HCT116 (cell line): ENCODE results near the gene SNAP91. TPM values are rescaled to one million over a fixed set of nuclear protein-coding genes. Genes with fewer than 3 reads are reported as not detected.

Source experiments
- ATAC-seq: fragments of 200-7000 bp; cut with Tn5 transposase; 2 replicates; pipeline ENCODE4 v1.9.1; 2020; ENCODE audit warnings: mild to moderate bottlenecking, moderate library complexity
- BruUV-seq: library from RNA; stranded (reverse); fragments of 400-500 nt; replicated peaks from 2 replicates; lab custom pipeline; 2021; lab: Mats Ljungman, UMichigan
- CTCF ChIA-PET: fragments of 300-600 bp; sonication (Branson Sonifier 250); formaldehyde crosslinking; loops from one replicate; lab custom pipeline; 2021; ENCODE audit warnings: antibody characterized with exemption; lab: Charles Lee
- POLR2A ChIA-PET: fragments of 300-600, 350-600 bp; sonication (Branson Sonifier 250); formaldehyde crosslinking; loops from one replicate; lab custom pipeline; 2021; ENCODE audit warnings: antibody characterized with exemption; lab: Charles Lee
- RAD21 ChIA-PET, 2 experiments: fragments of 300-600 bp; sonication (Branson Sonifier 250); formaldehyde crosslinking; loops; one replicate each; lab custom pipeline; 2023; ENCODE audit warnings: low total read pairs in 2 of 2; ENCODE audit not compliant: uncharacterized antibody in 2 of 2, unreplicated experiment in 2 of 2, low non-redundant PET in 1 of 2; lab: Charles Lee
- DNase-seq: peaks from one replicate; pipeline ENCODE4 v3.0.0-alpha.2; 2010; ENCODE audit warnings: low read depth, low spot score
- H2AFZ ChIP-seq: fragments of 200-600 bp; shearing (Covaris generic), sonication (generic); 2 replicates; pipeline ENCODE4 v1.6.1; 2017; ENCODE audit warnings: low read depth, mixed run types, mixed read lengths, antibody characterized with exemption, low read length; ENCODE audit not compliant: poor library complexity, severe bottlenecking
- H3K27ac ChIP-seq: 2 replicates; pipeline ENCODE4 v1.5.1; 2012; ENCODE audit warnings: low read depth, low read length
- H3K27me3 ChIP-seq: fragments of 200-600 bp; sonication (generic); 2 replicates; pipeline ENCODE4 v1.6.1; 2016; ENCODE audit warnings: mixed run types, low read length, mixed read lengths; ENCODE audit not compliant: insufficient read depth
- H3K36me3 ChIP-seq, 2 experiments: fragments of 200-500 bp in 1 of 2; fragments of 200-600 bp in 1 of 2; sonication (Bioruptor generic) in 1 of 2; sonication (generic) in 1 of 2; 2 replicates each; pipeline versions ENCODE4 v1.5.1 to v1.6.1; 2014 to 2016; ENCODE audit warnings: low read length in 2 of 2, inconsistent platforms in 1 of 2, mixed read lengths in 1 of 2, mixed run types in 1 of 2; ENCODE audit not compliant: insufficient read depth in 2 of 2, control insufficient read depth in 1 of 2
- H3K4me1 ChIP-seq, 2 experiments: fragments of 200-600 bp in 1 of 2; sonication (generic) in 1 of 2; 2 replicates each; pipeline versions ENCODE4 v1.5.1 to v1.6.1; 2012 to 2017; ENCODE audit warnings: low read length in 2 of 2, inconsistent platforms in 1 of 2, mild to moderate bottlenecking in 1 of 2, mixed read lengths in 1 of 2, mixed run types in 1 of 2, moderate library complexity in 1 of 2; ENCODE audit not compliant: insufficient read depth in 2 of 2, control insufficient read depth in 1 of 2
- H3K4me2 ChIP-seq: fragments of 200-600 bp; sonication (generic); 2 replicates; pipeline ENCODE4 v1.6.1; 2017; ENCODE audit warnings: mixed run types, low read length, mixed read lengths
- H3K4me3 ChIP-seq, 2 experiments: fragments of 200-600 bp in 1 of 2; sonication (generic) in 1 of 2; replicated peaks in 1 of 2; 2 replicates each; pipeline ENCODE4 v1.5.1; 2011 to 2016; ENCODE audit warnings: low read length in 2 of 2, control low read depth in 1 of 2, low read depth in 1 of 2, mild to moderate bottlenecking in 1 of 2, mixed read lengths in 1 of 2, mixed run types in 1 of 2
- H3K79me2 ChIP-seq: fragments of 200-600 bp; sonication (generic); 2 replicates; pipeline ENCODE4 v1.6.1; 2017; ENCODE audit warnings: mild to moderate bottlenecking, mixed run types, low read length, moderate library complexity, mixed read lengths; ENCODE audit not compliant: insufficient read depth
- H3K9ac ChIP-seq: fragments of 200-600 bp; sonication (generic); 2 replicates; pipeline ENCODE4 v1.6.1; 2016; ENCODE audit warnings: low read length, mixed read lengths
- H3K9me2 ChIP-seq: fragments of 200-600 bp; sonication (generic), shearing (Covaris generic); 2 replicates; pipeline ENCODE4 v1.6.1; 2017; ENCODE audit warnings: mixed run types, mild to moderate bottlenecking, moderate library complexity; ENCODE audit not compliant: insufficient read depth
- H3K9me3 ChIP-seq, 2 experiments: fragments of 200-500 bp in 1 of 2; fragments of 200-600 bp in 1 of 2; sonication (Bioruptor generic) in 1 of 2; sonication (generic) in 1 of 2; 2 replicates each; pipeline ENCODE4 v1.6.1; 2014 to 2017; ENCODE audit warnings: low read length in 2 of 2, mixed read lengths in 2 of 2, inconsistent platforms in 1 of 2, low read depth in 1 of 2, mild to moderate bottlenecking in 1 of 2, mixed run types in 1 of 2, moderate library complexity in 1 of 2; ENCODE audit not compliant: control insufficient read depth in 1 of 2, insufficient read depth in 1 of 2
- H4K20me1 ChIP-seq: fragments of 200-600 bp; sonication (generic), shearing (Covaris generic); 2 replicates; pipeline ENCODE4 v1.6.1; 2017; ENCODE audit warnings: mixed run types, mild to moderate bottlenecking, moderate library complexity; ENCODE audit not compliant: insufficient read depth
- CBX3 ChIP-seq: IDR thresholded peaks from 2 replicates; pipeline ENCODE4 v1.6.1; 2012; ENCODE audit warnings: low read depth
- CEBPB ChIP-seq: IDR thresholded peaks from 2 replicates; pipeline ENCODE4 v1.6.1; 2012; ENCODE audit warnings: low read depth
- CTCF ChIP-seq, 3 experiments: fragments of 200-600 bp in 1 of 3; sonication (generic) in 1 of 3; IDR thresholded peaks in 2 of 3; conservative IDR thresholded peaks in 1 of 3; 2 replicates each; pipeline ENCODE4 v1.5.1; 2012 to 2017; ENCODE audit warnings: low read depth in 2 of 3, low read length in 2 of 3, antibody characterized with exemption in 1 of 3, borderline replicate concordance in 1 of 3, control low read depth in 1 of 3, mild to moderate bottlenecking in 1 of 3, mixed read lengths in 1 of 3, mixed run types in 1 of 3, moderate library complexity in 1 of 3; ENCODE audit not compliant: insufficient read depth in 1 of 3
- EGR1 ChIP-seq: IDR thresholded peaks from 2 replicates; pipeline ENCODE4 v1.6.1; 2012; ENCODE audit warnings: low read depth
- EZH2 ChIP-seq: fragments of 200-600 bp; sonication (generic); IDR thresholded peaks from 2 replicates; pipeline ENCODE4 v1.6.1; 2017; ENCODE audit warnings: antibody characterized with exemption, mixed run types
- EZH2phosphoT487 ChIP-seq: fragments of 200-600 bp; IDR thresholded peaks from 2 replicates; pipeline ENCODE4 v1.6.1; 2018; ENCODE audit warnings: antibody characterized with exemption, borderline replicate concordance
- FOSL1 ChIP-seq: IDR thresholded peaks from 2 replicates; pipeline ENCODE4 v1.6.1; 2012; ENCODE audit warnings: low read depth
- MAX ChIP-seq: IDR thresholded peaks from 2 replicates; pipeline ENCODE4 v1.6.1; 2012
- POLR2A ChIP-seq: IDR thresholded peaks from 2 replicates; pipeline ENCODE4 v1.7.0; 2011; ENCODE audit warnings: borderline replicate concordance; ENCODE audit not compliant: insufficient read depth, insufficient read length; ENCODE audit errors: extremely low read depth
- POLR2AphosphoS5 ChIP-seq: IDR thresholded peaks from 2 replicates; pipeline ENCODE4 v1.6.1; 2011; ENCODE audit warnings: mild to moderate bottlenecking, low read depth, low read length, moderate library complexity
- REST ChIP-seq: IDR thresholded peaks from 2 replicates; pipeline ENCODE4 v1.6.1; 2012; ENCODE audit warnings: low read depth
- SP1 ChIP-seq: IDR thresholded peaks from 2 replicates; pipeline ENCODE4 v1.6.1; 2012; ENCODE audit warnings: low read depth
- SRF ChIP-seq: IDR thresholded peaks from 2 replicates; pipeline ENCODE4 v1.6.1; 2012; ENCODE audit warnings: low read depth
- TCF7L2 ChIP-seq: IDR thresholded peaks from 2 replicates; pipeline ENCODE4 v1.7.0; 2011; ENCODE audit warnings: borderline replicate concordance, inconsistent platforms; ENCODE audit not compliant: insufficient read depth, insufficient read length; ENCODE audit errors: extremely low read depth
- ZNF274 ChIP-seq: fragments of 200-500 bp; sonication (Bioruptor generic); IDR thresholded peaks from 2 replicates; pipeline ENCODE4 v1.6.1; 2014; ENCODE audit warnings: mild to moderate bottlenecking, low read depth, low read length, inconsistent platforms
- intact Hi-C: fragments of 100-400 bp; cut with micrococcal nuclease; formaldehyde crosslinking; loops from 2 replicates; pipeline ENCODE4 v1.10.0; 2022
- total RNA-seq: library from RNA; stranded (reverse); gene quantifications from one replicate; pipeline ENCODE4 v1.2.1, GENCODE V29; 2021; ENCODE audit not compliant: unreplicated experiment

Gene SNAP91
- total RNA-seq, 1 experiment from 2014 or later = not detected

- H3K9me3 ChIP-seq = no peaks in the 10 kb centered on the region
- intact Hi-C loops = no loop called here
- TF ChIP-seq SRF (no peak), EGR1 (no peak), ZNF274 (no peak), EZH2phosphoT487 (no peak), CEBPB (no peak), FOSL1 (no peak), MAX (no peak), CBX3 (no peak), POLR2A (no peak), POLR2AphosphoS5 (no peak), EZH2 (no peak), REST (no peak), CTCF (IDR thresholded peaks at IDR 0.05 in 2 of 3, conservative IDR thresholded peaks at IDR 0.05 in 1 of 3; ENCODE audit: borderline replicate concordance in 1 of 3, insufficient read depth in 1 of 3, low read depth in 2 of 3, low read length in 2 of 3) (no peak), TCF7L2 (no peak), SP1 (no peak)
- H3K27me3 ChIP-seq = no peaks in the 10 kb centered on the region
- no peak overlapping the region for H3K9ac ChIP-seq
- no peaks in the 10 kb centered on the region for H3K4me1 ChIP-seq
- no peak overlapping the region for H2AFZ ChIP-seq
- ChIA-PET POLR2A (no interaction called here), RAD21 (interaction anchor here in 1 of 2 experiments (0.6 kb wide), 1 partner anchor 88 kb away, joined by 3 read pairs; no protein-coding TSS in a partner anchor), CTCF (interaction anchor here (0.7 to 2.2 kb wide), 5 partner anchors 9 to 440 kb away, joined by 3 to 7 read pairs (median 4); partner anchors contain the start of genes DOP1A and UBE3D)
- no TSS peak for BruUV-seq
- H3K36me3 ChIP-seq = no peaks in the 10 kb centered on the region
- H3K27ac ChIP-seq = no peak overlapping the region
- no peaks in the 10 kb centered on the region for H3K9me2 ChIP-seq
- H3K4me3 ChIP-seq = no peak overlapping the region
- H3K4me2 ChIP-seq = no peak overlapping the region
- no peak for DNase-seq
- H4K20me1 ChIP-seq = no peaks in the 10 kb centered on the region
- no peak for ATAC-seq
- no peaks in the 10 kb centered on the region for H3K79me2 ChIP-seq
Measured at GRCh38 chr6:83505356-83505755, 203.5 kb downstream of the SNAP91 start.
